ENCODE results near the gene GNL3. TPM values are rescaled to one million over a fixed set of nuclear protein-coding genes. Genes with fewer than 3 reads are reported as not detected.

Gene GNL3
- polyA plus RNA-seq, 4 donors = 91.3 to 125 (median 98.8) TPM

GRCh38 chr3:52685285-52685708 is 535 bp upstream of the GNL3 start:
- peak in 2 of 4 donors; percentile 26 to 41 for DNase-seq (ENCODE audit: low read depth in 4 of 4, low spot score in 2 of 4)

- no peak for DNase-seq (ENCODE audit: low read depth in 4 of 4, low spot score in 2 of 4)
Measured at GRCh38 chr3:52688266-52688665, 2.4 kb downstream of the GNL3 start.

GRCh38 chr3:52689151-52689550 is 3.3 kb downstream of the GNL3 start:
- DNase-seq (ENCODE audit: low read depth in 4 of 4, low spot score in 2 of 4) = no peak

- no peak for DNase-seq (ENCODE audit: low read depth in 4 of 4, low spot score in 2 of 4)
Measured at GRCh38 chr3:52690560-52690959, 4.7 kb downstream of the GNL3 start.

GRCh38 chr3:52693071-52693470 is 7.2 kb downstream of the GNL3 start:
- no peak for DNase-seq (ENCODE audit: low read depth in 4 of 4, low spot score in 2 of 4)

GRCh38 chr3:52694528-52695189 is 8.8 kb downstream of the GNL3 start:
- no peak for DNase-seq (ENCODE audit: low read depth in 4 of 4, low spot score in 2 of 4)

- no peak for DNase-seq (ENCODE audit: low read depth in 4 of 4, low spot score in 2 of 4)
Measured at GRCh38 chr3:52695798-52696671, 10.2 kb downstream of the GNL3 start.

- no peak for DNase-seq (ENCODE audit: low read depth in 4 of 4, low spot score in 2 of 4)
Measured at GRCh38 chr3:52696830-52697631, 11.2 kb downstream of the GNL3 start.

GRCh38 chr3:52697632-52697965 is 11.8 kb downstream of the GNL3 start:
- no peak for DNase-seq (ENCODE audit: low read depth in 4 of 4, low spot score in 2 of 4)

- no peak for DNase-seq (ENCODE audit: low read depth in 4 of 4, low spot score in 2 of 4)
Measured at GRCh38 chr3:52703341-52703740, 17.5 kb downstream of the GNL3 start.

GRCh38 chr3:52704611-52705437 is 19.0 kb downstream of the GNL3 start:
- no peak for DNase-seq (ENCODE audit: low read depth in 4 of 4, low spot score in 2 of 4)

GRCh38 chr3:52705438-52705687 is 19.5 kb downstream of the GNL3 start:
- no peak for DNase-seq (ENCODE audit: low read depth in 4 of 4, low spot score in 2 of 4)

- DNase-seq (ENCODE audit: low read depth in 4 of 4, low spot score in 2 of 4) = peak in 3 of 4 donors; percentile 79 to 93 (median 88)
Measured at GRCh38 chr3:52705688-52706686, 20.2 kb downstream of the GNL3 start, which contains the start of the genes GLT8D1 and SPCS1. GLT8D1 (minus strand) TSS chr3:52705791; CDS start chr3:52700460, 5,331 bp downstream. SPCS1 (plus strand) TSS chr3:52706106; CDS start chr3:52706247, 141 bp downstream.

- DNase-seq (ENCODE audit: low read depth in 4 of 4, low spot score in 2 of 4) = no peak
Measured at GRCh38 chr3:52707585-52707984, 21.8 kb downstream of the GNL3 start.

GRCh38 chr3:52710512-52710911 is 24.7 kb downstream of the GNL3 start:
- no peak for DNase-seq (ENCODE audit: low read depth in 4 of 4, low spot score in 2 of 4)

- DNase-seq (ENCODE audit: low read depth in 4 of 4, low spot score in 2 of 4) = no peak
Measured at GRCh38 chr3:52712291-52713212, 26.7 kb downstream of the GNL3 start.

- DNase-seq (ENCODE audit: low read depth in 4 of 4, low spot score in 2 of 4) = peak in 1 of 4 donors; percentile 10
Measured at GRCh38 chr3:52714335-52715302, 28.8 kb downstream of the GNL3 start.

Measured in left renal cortex interstitium (tissue), 4 donors.